H9 (cell line): ENCODE results near the gene SFMBT2. TPM values are rescaled to one million over a fixed set of nuclear protein-coding genes. Genes with fewer than 3 reads are reported as not detected.

ENCODE experiments used
- DNase-seq: peaks from one replicate; pipeline ENCODE4 v3.0.0-alpha.2; 2017
- H2AFZ ChIP-seq: one replicate; pipeline ENCODE4 v1.6.1; 2013; ENCODE audit warnings: mild to moderate bottlenecking, low read length, control low read depth, moderate library complexity
- H2AK5ac ChIP-seq: 2 replicates; pipeline ENCODE4 v1.6.1; 2013; ENCODE audit warnings: low read length, control low read depth, mixed read lengths; ENCODE audit not compliant: insufficient read length
- H2BK120ac ChIP-seq: one replicate; pipeline ENCODE4 v1.6.1; 2013; ENCODE audit warnings: low read depth, mild to moderate bottlenecking, low read length, control low read depth, inconsistent platforms; ENCODE audit not compliant: poor library complexity, severe bottlenecking
- H2BK12ac ChIP-seq: 2 replicates; pipeline ENCODE4 v1.6.1; 2013; ENCODE audit warnings: low read length, control low read depth, mixed read lengths, low read depth; ENCODE audit not compliant: insufficient read length
- H2BK15ac ChIP-seq: 2 replicates; pipeline ENCODE4 v1.6.1; 2013; ENCODE audit warnings: low read depth, low read length, control low read depth
- H2BK20ac ChIP-seq: one replicate; pipeline ENCODE4 v1.6.1; 2013; ENCODE audit warnings: low read depth, mild to moderate bottlenecking, low read length, control low read depth, inconsistent platforms; ENCODE audit not compliant: poor library complexity, severe bottlenecking
- H2BK5ac ChIP-seq: 2 replicates; pipeline ENCODE4 v1.6.1; 2013; ENCODE audit warnings: low read length, control low read depth, mixed read lengths; ENCODE audit not compliant: insufficient read length
- H3K14ac ChIP-seq: 2 replicates; pipeline ENCODE4 v1.6.1; 2013; ENCODE audit warnings: low read length, control low read depth; ENCODE audit not compliant: insufficient read depth
- H3K18ac ChIP-seq: 2 replicates; pipeline ENCODE4 v1.6.1; 2013; ENCODE audit warnings: low read depth, mild to moderate bottlenecking, mixed read lengths, low read length, control low read depth; ENCODE audit not compliant: insufficient read length
- H3K23ac ChIP-seq: 2 replicates; pipeline ENCODE4 v1.6.1; 2013; ENCODE audit warnings: low read length, control low read depth, mixed read lengths, low read depth; ENCODE audit not compliant: insufficient read length
- H3K23me2 ChIP-seq: 2 replicates; pipeline ENCODE4 v1.6.1; 2013; ENCODE audit warnings: low read depth, mild to moderate bottlenecking, mixed read lengths, low read length, control low read depth; ENCODE audit not compliant: insufficient read length, poor library complexity, severe bottlenecking
- H3K27ac ChIP-seq: 2 replicates; pipeline ENCODE4 v1.5.1; 2013; ENCODE audit warnings: low read length, control low read depth, mixed read lengths, low read depth; ENCODE audit not compliant: insufficient read length
- H3K27me3 ChIP-seq: 2 replicates; pipeline ENCODE4 v1.6.1; 2013; ENCODE audit warnings: low read length, control low read depth, inconsistent platforms; ENCODE audit not compliant: insufficient read depth
- H3K4ac ChIP-seq: 2 replicates; pipeline ENCODE4 v1.6.1; 2013; ENCODE audit warnings: low read depth, mild to moderate bottlenecking, control low read depth, inconsistent platforms, low read length, moderate library complexity
- H3K4me1 ChIP-seq: 2 replicates; pipeline ENCODE4 v1.6.1; 2013; ENCODE audit warnings: low read length, control low read depth, inconsistent platforms; ENCODE audit not compliant: insufficient read depth
- H3K4me2 ChIP-seq: 2 replicates; pipeline ENCODE4 v1.6.1; 2013; ENCODE audit warnings: low read length, control low read depth, mixed read lengths; ENCODE audit not compliant: insufficient read length, insufficient read depth
- H3K56ac ChIP-seq: 2 replicates; pipeline ENCODE4 v1.6.1; 2013; ENCODE audit warnings: low read depth, mild to moderate bottlenecking, mixed read lengths, low read length, control low read depth; ENCODE audit not compliant: insufficient read length
- H3K79me1 ChIP-seq: 2 replicates; pipeline ENCODE4 v1.6.1; 2013; ENCODE audit warnings: low read depth, mild to moderate bottlenecking, moderate library complexity, low read length, control low read depth, inconsistent platforms; ENCODE audit not compliant: insufficient read depth, poor library complexity, severe bottlenecking
- H3K79me2 ChIP-seq: 2 replicates; pipeline ENCODE4 v1.6.1; 2013; ENCODE audit warnings: low read length, control low read depth, inconsistent platforms; ENCODE audit not compliant: insufficient read depth
- H3K9ac ChIP-seq: 2 replicates; pipeline ENCODE4 v1.6.1; 2013; ENCODE audit warnings: low read length, control low read depth, mixed read lengths; ENCODE audit not compliant: insufficient read length; ENCODE audit errors: extremely low read depth
- H3K9me3 ChIP-seq: one replicate; pipeline ENCODE4 v1.6.1; 2013; ENCODE audit warnings: low read depth, low read length, inconsistent platforms; ENCODE audit not compliant: control insufficient read depth
- H3T11ph ChIP-seq: one replicate; pipeline ENCODE4 v1.6.1; 2013; ENCODE audit warnings: mild to moderate bottlenecking, low read length, control low read depth, inconsistent platforms
- H4K20me1 ChIP-seq: one replicate; pipeline ENCODE4 v1.6.1; 2013; ENCODE audit not compliant: control insufficient read depth, insufficient read length, insufficient read depth
- H4K5ac ChIP-seq: 2 replicates; pipeline ENCODE4 v1.6.1; 2013; ENCODE audit warnings: low read depth, mild to moderate bottlenecking, mixed read lengths, low read length, control low read depth; ENCODE audit not compliant: insufficient read length
- H4K8ac ChIP-seq: replicated peaks from 2 replicates; pipeline ENCODE4 v1.6.1; 2013; ENCODE audit warnings: low read length, control low read depth, mixed read lengths, low read depth; ENCODE audit not compliant: insufficient read length
- H4K91ac ChIP-seq: 2 replicates; pipeline ENCODE4 v1.6.1; 2013; ENCODE audit warnings: low read depth, mild to moderate bottlenecking, moderate library complexity, mixed read lengths, low read length, control low read depth; ENCODE audit not compliant: insufficient read length
- H3K27ac Mint-ChIP-seq, 3 experiments: 2 replicates in 2 of 3; 3 replicates in 1 of 3; pipeline ENCODE4 v1.8.0; 2020 to 2021; ENCODE audit warnings: mixed read lengths in 3 of 3, mild to moderate bottlenecking in 1 of 3, moderate library complexity in 1 of 3
- H3K27me3 Mint-ChIP-seq: 2 replicates; pipeline ENCODE4 v1.8.0; 2021; ENCODE audit warnings: low read depth, mild to moderate bottlenecking, moderate library complexity, mixed read lengths
- H3K36me3 Mint-ChIP-seq, 3 experiments: 2 replicates in 2 of 3; 3 replicates in 1 of 3; pipeline ENCODE4 v1.8.0; 2020 to 2021; ENCODE audit warnings: low read depth in 3 of 3, mixed read lengths in 3 of 3; ENCODE audit not compliant: insufficient read depth in 1 of 3
- H3K4me1 Mint-ChIP-seq, 2 experiments: 2 replicates each; pipeline ENCODE4 v1.8.0; 2020; ENCODE audit warnings: mixed read lengths in 2 of 2
- H3K4me3 Mint-ChIP-seq, 2 experiments: 2 replicates in 1 of 2; 3 replicates in 1 of 2; pipeline ENCODE4 v1.8.0; 2020 to 2021; ENCODE audit warnings: mild to moderate bottlenecking in 2 of 2, mixed read lengths in 2 of 2, moderate library complexity in 1 of 2
- H3K9me3 Mint-ChIP-seq, 2 experiments: 2 replicates in 1 of 2; 3 replicates in 1 of 2; pipeline ENCODE4 v1.8.0; 2020; ENCODE audit warnings: mild to moderate bottlenecking in 2 of 2, mixed read lengths in 2 of 2, moderate library complexity in 1 of 2
- WGBS: extraction: QIAGEN DNeasy Blood & Tissue Kit; methylation state at CpG from one replicate; pipeline ENCODE4 v1.1.7; 2013; ENCODE audit warnings: missing lambda C conversion rate, low lambda C conversion rate, mixed read lengths; ENCODE audit not compliant: insufficient read length; ENCODE audit errors: extremely low coverage; 5-methylcytosine and 5-hydroxymethylcytosine counted together
- total RNA-seq: library from RNA; stranded (reverse); gene quantifications from 2 replicates; pipeline ENCODE4 v1.2.1, GENCODE V29; 2021
- TF ChIP-seq, protein P1 (sequence below): fragments of 200-600 bp; sonication (generic); conservative IDR thresholded peaks from 3 replicates; pipeline ENCODE4 v1.8.0; 2021; ENCODE audit warnings: antibody characterized with exemption, mild to moderate bottlenecking

SFMBT2 gene
- total RNA-seq, 1 experiment from 2014 or later = 5.3 TPM

DNA sequence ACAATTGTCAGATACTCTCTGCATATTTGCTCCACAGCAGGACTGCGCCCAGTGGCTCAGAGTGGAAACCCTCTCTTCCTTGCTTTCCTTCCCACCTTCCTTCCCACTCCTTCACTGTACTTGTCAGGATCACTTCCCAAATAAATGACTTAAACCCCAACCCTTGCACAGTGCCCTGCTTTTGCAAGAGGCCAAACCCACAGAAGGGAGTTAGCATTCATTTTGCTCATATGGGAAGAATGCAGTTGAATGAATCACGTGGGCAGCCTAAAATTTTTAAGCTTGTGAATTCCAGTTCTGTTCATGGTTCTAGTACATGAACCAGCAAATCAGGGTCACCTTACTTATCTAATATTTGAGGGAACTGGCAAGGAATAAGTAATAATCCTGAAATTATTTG is 47.7 kb upstream of the SFMBT2 start:
- H3K4me3 Mint-ChIP-seq = no peak overlapping the region
- H4K20me1 ChIP-seq = no peaks in the 10 kb centered on the region
- no peak overlapping the region for H2AK5ac ChIP-seq
- peaks cover 3% of the 10 kb centered on the region; the same call in 1 of the 2 replicates for H3K4me1 ChIP-seq
- H3K4me2 ChIP-seq = no peak overlapping the region
- H3K4ac ChIP-seq = no peak overlapping the region
- H2BK120ac ChIP-seq = no peak overlapping the region
- no peak overlapping the region for H3K9ac ChIP-seq
- no peak overlapping the region for H3K27ac ChIP-seq
- peaks cover 4 to 5% of the 10 kb centered on the region in 2 experiments; a peak in 3 of 5 replicates for H3K9me3 Mint-ChIP-seq
- H4K91ac ChIP-seq = no peak overlapping the region
- no peak overlapping the region for H3K23ac ChIP-seq
- no peak overlapping the region for H2BK12ac ChIP-seq
- peaks cover 4 to 13% of the 10 kb centered on the region in 2 experiments for H3K4me1 Mint-ChIP-seq
- no peaks in the 10 kb centered on the region for H3K23me2 ChIP-seq
- WGBS = no CpG with 5 or more reads among the region's 2 CpGs
- H2BK15ac ChIP-seq = no peak overlapping the region
- H3K18ac ChIP-seq = no peak overlapping the region
- H3K27me3 Mint-ChIP-seq = peaks cover 6% of the 10 kb centered on the region
- no peak overlapping the region for H2BK20ac ChIP-seq
- H4K8ac ChIP-seq = no peak overlapping the region
- H3T11ph ChIP-seq = no peak overlapping the region
- no peak overlapping the region for H3K27ac Mint-ChIP-seq
- TF ChIP-seq, protein P1, sequence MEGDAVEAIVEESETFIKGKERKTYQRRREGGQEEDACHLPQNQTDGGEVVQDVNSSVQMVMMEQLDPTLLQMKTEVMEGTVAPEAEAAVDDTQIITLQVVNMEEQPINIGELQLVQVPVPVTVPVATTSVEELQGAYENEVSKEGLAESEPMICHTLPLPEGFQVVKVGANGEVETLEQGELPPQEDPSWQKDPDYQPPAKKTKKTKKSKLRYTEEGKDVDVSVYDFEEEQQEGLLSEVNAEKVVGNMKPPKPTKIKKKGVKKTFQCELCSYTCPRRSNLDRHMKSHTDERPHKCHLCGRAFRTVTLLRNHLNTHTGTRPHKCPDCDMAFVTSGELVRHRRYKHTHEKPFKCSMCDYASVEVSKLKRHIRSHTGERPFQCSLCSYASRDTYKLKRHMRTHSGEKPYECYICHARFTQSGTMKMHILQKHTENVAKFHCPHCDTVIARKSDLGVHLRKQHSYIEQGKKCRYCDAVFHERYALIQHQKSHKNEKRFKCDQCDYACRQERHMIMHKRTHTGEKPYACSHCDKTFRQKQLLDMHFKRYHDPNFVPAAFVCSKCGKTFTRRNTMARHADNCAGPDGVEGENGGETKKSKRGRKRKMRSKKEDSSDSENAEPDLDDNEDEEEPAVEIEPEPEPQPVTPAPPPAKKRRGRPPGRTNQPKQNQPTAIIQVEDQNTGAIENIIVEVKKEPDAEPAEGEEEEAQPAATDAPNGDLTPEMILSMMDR = no peak
- no peak overlapping the region for H3K14ac ChIP-seq
- no peak for DNase-seq
- no peaks in the 10 kb centered on the region for H3K79me1 ChIP-seq
- no peak overlapping the region for H2AFZ ChIP-seq
- no peak overlapping the region for H4K5ac ChIP-seq
- no peaks in the 10 kb centered on the region for H3K27me3 ChIP-seq
- no peaks in the 10 kb centered on the region for H3K9me3 ChIP-seq
- no peaks in the 10 kb centered on the region for H3K79me2 ChIP-seq
- peaks cover 0 to 4% (median 0%) of the 10 kb centered on the region in 3 experiments; a peak in 1 of 7 replicates for H3K36me3 Mint-ChIP-seq
- H2BK5ac ChIP-seq = no peak overlapping the region
- no peak overlapping the region for H3K56ac ChIP-seq
